Nasal cavity respiratory epithelium epithelial cell of viscerocranial mucosa (primary cell): ENCODE data around the gene DBI. TPM values are rescaled to one million over a fixed set of nuclear protein-coding genes. Genes with fewer than 3 reads are reported as not detected.

Experiments used
- total RNA-seq: library from RNA; depleted of rRNA; stranded (reverse); fragments of >200 nt; gene quantifications from 2 replicates; pipeline ENCODE4 v1.2.3, GENCODE V29; 2014

DBI gene
- 55.7 and 86.9 TPM in 2 replicates for total RNA-seq

DNA sequence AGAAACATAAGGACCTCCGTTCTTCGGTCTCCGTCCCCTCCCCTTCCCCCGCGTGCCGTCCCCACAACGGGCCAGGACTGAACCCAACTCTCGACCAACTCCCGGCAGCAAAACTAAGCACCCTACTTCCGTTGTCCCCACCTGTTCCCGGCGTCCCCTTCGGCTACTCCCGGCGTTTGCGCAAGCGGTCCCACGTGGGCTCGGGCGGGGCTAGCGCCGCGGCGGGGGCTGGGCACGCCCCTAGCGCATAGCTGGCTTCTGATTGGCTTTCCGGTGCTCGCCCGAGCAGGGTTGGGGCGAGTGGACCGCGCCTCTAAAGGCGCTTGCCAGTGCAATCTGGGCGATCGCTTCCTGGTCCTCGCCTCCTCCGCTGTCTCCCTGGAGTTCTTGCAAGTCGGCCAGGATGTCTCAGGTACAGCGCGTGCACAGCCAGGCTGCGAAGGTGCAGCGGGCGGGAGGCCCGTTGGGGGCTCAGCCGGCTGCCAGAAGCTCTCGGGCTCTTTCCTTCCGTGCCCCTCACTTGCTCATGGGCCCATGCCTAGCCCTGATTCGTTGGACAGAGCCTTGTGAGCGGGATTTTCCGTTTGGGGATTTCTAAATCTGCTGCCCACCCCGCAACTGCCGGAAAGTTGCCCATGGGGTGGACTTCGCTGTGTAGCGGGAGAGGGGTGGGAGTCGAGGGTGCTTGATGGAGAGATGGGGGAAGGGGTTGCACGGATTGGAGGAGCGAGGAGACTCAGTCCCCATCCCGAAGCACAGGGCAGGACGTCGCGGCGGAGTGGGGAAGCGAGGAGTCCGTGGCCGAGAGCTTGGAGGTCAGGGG lies at the start of gene DBI, which contains the start of gene C2orf76:
Gene DBI (plus strand): TSS at position 329 of the 823 bp plus-strand sequence. CDS start 75 bp downstream, at position 404.
Gene C2orf76 (minus strand): TSS at position 186 of the 823 bp plus-strand sequence. CDS start 26,875 bp downstream, outside the sequence.

Other genes starting within 250 kb of the DBI start
- gene C1QL2, start 208.2 kb upstream of the DBI start, total RNA-seq: not detected in 2 replicates
- gene STEAP3, start 143.1 kb upstream of the DBI start, total RNA-seq: 8.9 and 68.3 TPM in 2 replicates
- gene C2orf76, start 143 bp upstream of the DBI start, total RNA-seq: 5.1 and 9.9 TPM in 2 replicates
- gene TMEM37, start 64.9 kb downstream of the DBI start, total RNA-seq: 0.43 TPM in 1 of 2 replicates, not detected in the other
- not detected in 2 replicates for gene SCTR, start 157.5 kb downstream of the DBI start, total RNA-seq
- gene CFAP221, start 177.5 kb downstream of the DBI start, total RNA-seq: not detected in 2 replicates